C4-2B (cell line): ENCODE measurements around the gene NSUN4.
"Not testable (repeated sequence)": the region's sequence is repeated elsewhere in the genome, so short reads cannot be mapped to it uniquely, and the experiment has no call there.

Source experiments
- H3K27ac ChIP-seq: fragments of 450-650 bp; 2 replicates; pipeline ENCODE4 v1.5.1; 2017
- CTCF ChIP-seq: fragments of 450-650 bp; conservative IDR thresholded peaks from 2 replicates; pipeline ENCODE4 v1.5.1; 2017; ENCODE audit warnings: mild to moderate bottlenecking
- ZFX ChIP-seq: fragments of 450-650 bp; IDR thresholded peaks from 2 replicates; pipeline ENCODE4 v1.6.1; 2017

Gene NSUN4

GRCh38 chr1:46334030-46334384 lies 6.6 kb upstream of the NSUN4 start:
- H3K27ac ChIP-seq: no peak overlapping the region
- TF ChIP-seq ZFX (no peak), CTCF (no peak)

GRCh38 chr1:46335081-46335480 lies 5.5 kb upstream of the NSUN4 start:
- H3K27ac ChIP-seq: no peak overlapping the region
- TF ChIP-seq ZFX (no peak), CTCF (no peak)

- not testable (repeated sequence) for H3K27ac ChIP-seq
Measured at GRCh38 chr1:46337409-46337808, 3.2 kb upstream of the NSUN4 start.

GRCh38 chr1:46341222-46342083 lies 846 bp downstream of the NSUN4 start:
- peak overlapping the region; percentile 86 for H3K27ac ChIP-seq
- no peak for TF ChIP-seq CTCF
- TF ChIP-seq ZFX: no peak

- H3K27ac ChIP-seq: no peak overlapping the region; the same call in 1 of the 2 replicates
Measured at GRCh38 chr1:46342084-46342656, 1.6 kb downstream of the NSUN4 start.

GRCh38 chr1:46342677-46343350 lies 2.2 kb downstream of the NSUN4 start:
- no peak overlapping the region for H3K27ac ChIP-seq
- no peak for TF ChIP-seq ZFX
- no peak for TF ChIP-seq CTCF

More at GRCh38 chr1:46342084-46342656, 1.6 kb downstream of the NSUN4 start:
- TF ChIP-seq CTCF (no peak; the same call in 1 of the 2 replicates), ZFX (no peak)

GRCh38 chr1:46343351-46343695 lies 2.7 kb downstream of the NSUN4 start:
- TF ChIP-seq ZFX: no peak
- no peak for TF ChIP-seq CTCF
- no peak overlapping the region for H3K27ac ChIP-seq
